GM12878 (cell line): ENCODE results near the gene TPD52L2. TPM values are rescaled to one million over a fixed set of nuclear protein-coding genes. Genes with fewer than 3 reads are reported as not detected.
A peak's percentile ranks its signal among the peaks of the same experiment; 100 is the strongest.

Experiments
- CBX3 ChIP-seq: fragments of 200-600 bp; sonication (generic); IDR thresholded peaks from 2 replicates; pipeline ENCODE4 v1.6.1; 2016; ENCODE audit warnings: low read depth, borderline replicate concordance
- CEBPZ ChIP-seq: fragments of 150-350 bp; IDR thresholded peaks from 2 replicates; pipeline ENCODE4 v1.6.1; 2016; ENCODE audit warnings: low read depth, low read length
- ETV6 ChIP-seq, 2 experiments: fragments of 450-650 bp in 1 of 2; IDR thresholded peaks in 1 of 2; conservative IDR thresholded peaks in 1 of 2; 2 replicates each; pipeline ENCODE4 v1.6.1; 2014; ENCODE audit warnings: antibody characterized with exemption in 1 of 2, borderline replicate concordance in 1 of 2, low read depth in 1 of 2, mild to moderate bottlenecking in 1 of 2, moderate library complexity in 1 of 2
- HDAC2 ChIP-seq: fragments of 200-600 bp; sonication (generic); IDR thresholded peaks from 2 replicates; pipeline ENCODE4 v1.6.1; 2017
- IKZF1 ChIP-seq: fragments of 450-650 bp; conservative IDR thresholded peaks from 2 replicates; pipeline ENCODE4 v1.6.1; 2017; ENCODE audit warnings: antibody characterized with exemption, mild to moderate bottlenecking
- IRF3 ChIP-seq: fragments of 450-650 bp; IDR thresholded peaks from 2 replicates; pipeline ENCODE4 v1.6.1; 2014; ENCODE audit warnings: mild to moderate bottlenecking
- JUND ChIP-seq: IDR thresholded peaks from 2 replicates; pipeline ENCODE4 v1.6.1; 2012; ENCODE audit warnings: low read depth, mild to moderate bottlenecking, low read length, improper control_type of control experiment, moderate library complexity
- KAT2A ChIP-seq: conservative IDR thresholded peaks from 2 replicates; pipeline ENCODE4 v1.6.1; 2011; ENCODE audit warnings: low read depth, low read length; ENCODE audit not compliant: control insufficient read depth
- PBX3 ChIP-seq: IDR thresholded peaks from 2 replicates; pipeline ENCODE4 v1.6.1; 2011; ENCODE audit warnings: mild to moderate bottlenecking, low read depth, low read length, moderate library complexity; ENCODE audit not compliant: insufficient replicate concordance
- PRDM15 ChIP-seq: fragments of 450-650 bp; formaldehyde crosslinking; IDR thresholded peaks from 2 replicates; pipeline ENCODE4 v1.4.0; 2020; ENCODE audit warnings: mild to moderate bottlenecking, moderate library complexity
- RUNX3 ChIP-seq: IDR thresholded peaks from 2 replicates; pipeline ENCODE4 v1.6.1; 2012; ENCODE audit warnings: low read length, inconsistent platforms
- SIX5 ChIP-seq: IDR thresholded peaks from 2 replicates; pipeline ENCODE4 v1.6.1; 2011; ENCODE audit warnings: mild to moderate bottlenecking, low read depth, low read length, moderate library complexity; ENCODE audit not compliant: severe bottlenecking
- SREBF2 ChIP-seq: IDR thresholded peaks from 2 replicates; pipeline ENCODE4 v1.6.1; 2012; ENCODE audit warnings: mild to moderate bottlenecking, low read length
- TCF12 ChIP-seq: IDR thresholded peaks from 2 replicates; pipeline ENCODE4 v1.6.1; 2011; ENCODE audit warnings: low read depth, mild to moderate bottlenecking, low read length
- USF2 ChIP-seq: IDR thresholded peaks from 2 replicates; pipeline ENCODE4 v1.6.1; 2011; ENCODE audit warnings: low read depth, low read length, improper control_type of control experiment, borderline replicate concordance
- ZBED1 ChIP-seq: IDR thresholded peaks from 2 replicates; pipeline ENCODE4 v1.6.1; 2016; ENCODE audit warnings: borderline replicate concordance
- polyA plus RNA-seq, 11 experiments: library from polyadenylated mRNA; depleted of rRNA in 4 of 11; unstranded in 6 of 11; stranded (reverse) in 5 of 11; fragments of >200 nt; fragmentation: Nextera tagmentation in 4 of 11; fragmentation: Illumina TruSeq in 1 of 11; extraction: Ambion mirVana in 4 of 11; extraction: Trizol in 1 of 11; gene quantifications; 1 replicate in 1 of 11; 2 replicates in 10 of 11; pipeline versions ENCODE4 v1.2.1 to v1.2.3, GENCODE V29; 2011 to 2016; ENCODE audit warnings: inconsistent platforms in 2 of 11, missing spikeins in 2 of 11, low read depth in 1 of 11
- total RNA-seq, 4 experiments: library from RNA; depleted of rRNA in 3 of 4; stranded (reverse); fragments of >200 nt in 3 of 4; fragmentation: Illumina TruSeq in 1 of 4; extraction: Trizol in 1 of 4; gene quantifications; 2 replicates each; pipeline versions ENCODE4 v1.2.1 to v1.2.3, GENCODE V29; 2013 to 2021

Gene TPD52L2
- total and polyA plus RNA-seq, 10 of the 15 experiments (the other 5 are each of a cell fraction or from before 2014, with no cell fraction given): 1.6 to 71.0 (median 46.3) TPM

- TF ChIP-seq CEBPZ (no peak), USF2 (no peak), SREBF2 (no peak), RUNX3 (peak; percentile 90), ZBED1 (peak; percentile 20; the same call in 1 of the 2 replicates), JUND (peak; percentile 28; the same call in 1 of the 2 replicates), IKZF1 (peak; percentile 95), KAT2A (no peak), IRF3 (no peak), HDAC2 (no peak), PBX3 (no peak), CBX3 (no peak), ETV6 (conservative IDR thresholded peaks at IDR 0.05 in 1 of 2, IDR thresholded peaks at IDR 0.05 in 1 of 2; ENCODE audit: borderline replicate concordance in 1 of 2, low read depth in 1 of 2) (peak in 1 of 2 experiments; percentile 77; a peak in 1 of 4 replicates), PRDM15 (CRISPR knock-in tag) (no peak), SIX5 (no peak), TCF12 (peak; percentile 68; the same call in 1 of the 2 replicates)
Observed at GRCh38 chr20:63863798-63864544, 1.1 kb upstream of the TPD52L2 start (continued).
